PC-3 (cell line): ENCODE measurements around the gene PEX14. TPM values are rescaled to one million over a fixed set of nuclear protein-coding genes. Genes with fewer than 3 reads are reported as not detected.
A peak's percentile ranks its signal among the peaks of the same experiment; 100 is the strongest.

ENCODE experiments used
- ATAC-seq: fragments of 200-7000 bp; cut with Tn5 transposase; 2 replicates; pipeline ENCODE4 v1.9.1; 2020; ENCODE audit warnings: mild to moderate bottlenecking, moderate library complexity
- BruUV-seq: library from RNA; stranded (reverse); fragments of 400-500 nt; replicated peaks from 2 replicates; lab custom pipeline; 2021; lab: Mats Ljungman, UMichigan
- CTCF ChIA-PET: fragments of 300-600 bp; sonication (Branson Sonifier 250); formaldehyde crosslinking; loops from one replicate; lab custom pipeline; 2022; ENCODE audit warnings: antibody characterized with exemption; lab: Charles Lee
- POLR2A ChIA-PET: fragments of 300-600 bp; sonication (Branson Sonifier 250); formaldehyde crosslinking; loops from one replicate; lab custom pipeline; 2022; ENCODE audit warnings: antibody characterized with exemption; ENCODE audit not compliant: unreplicated experiment; lab: Charles Lee
- DNase-seq: peaks from one replicate; pipeline ENCODE4 v3.0.0-alpha.2; 2015
- H2AFZ ChIP-seq: fragments of 300-600 bp; sonication (generic); 2 replicates; pipeline ENCODE4 v1.6.0; 2016; ENCODE audit warnings: antibody characterized with exemption, low read length
- H3F3A ChIP-seq: fragments of 300-600 bp; sonication (generic); one replicate; pipeline ENCODE4 v1.6.0; 2017; ENCODE audit warnings: antibody characterized with exemption, low read length, control low read depth, mild to moderate bottlenecking; ENCODE audit not compliant: unreplicated experiment
- H3K27ac ChIP-seq: fragments of 300-600 bp; sonication (generic); 2 replicates; pipeline ENCODE4 v1.5.1; 2016; ENCODE audit warnings: mild to moderate bottlenecking, low read length
- H3K27me3 ChIP-seq: fragments of 300-600 bp; sonication (generic); 2 replicates; pipeline ENCODE4 v1.6.1; 2016; ENCODE audit warnings: low read length, mixed read lengths
- H3K36me3 ChIP-seq: fragments of 300-600 bp; sonication (generic); 2 replicates; pipeline ENCODE4 v1.6.1; 2016; ENCODE audit warnings: low read depth, mixed run types, low read length, mixed read lengths
- H3K4me1 ChIP-seq: fragments of 300-600 bp; sonication (generic); 2 replicates; pipeline ENCODE4 v1.5.1; 2016; ENCODE audit warnings: low read length; ENCODE audit not compliant: insufficient read depth
- H3K4me2 ChIP-seq: fragments of 300-600 bp; sonication (generic); 2 replicates; pipeline ENCODE4 v1.6.0; 2016; ENCODE audit warnings: low read length
- H3K4me3 ChIP-seq: fragments of 300-600 bp; sonication (generic); 2 replicates; pipeline ENCODE4 v1.5.1; 2016; ENCODE audit warnings: mild to moderate bottlenecking, low read length, mixed read lengths
- H3K79me2 ChIP-seq: fragments of 300-600 bp; sonication (generic); 2 replicates; pipeline ENCODE4 v1.6.1; 2017; ENCODE audit warnings: low read length, mixed read lengths
- H3K9ac ChIP-seq: fragments of 300-600 bp; sonication (generic); 2 replicates; pipeline ENCODE4 v1.6.0; 2016; ENCODE audit warnings: mild to moderate bottlenecking, low read length
- H3K9me2 ChIP-seq: fragments of 300-600 bp; sonication (generic); replicated peaks from 2 replicates; pipeline ENCODE4 v1.6.1; 2016; ENCODE audit warnings: mixed run types, low read length, mixed read lengths
- H3K9me3 ChIP-seq: fragments of 300-600 bp; sonication (generic); 2 replicates; pipeline ENCODE4 v1.6.1; 2016; ENCODE audit warnings: low read length, mixed read lengths
- H4K20me1 ChIP-seq: fragments of 300-600 bp; sonication (generic); 2 replicates; pipeline ENCODE4 v1.6.1; 2016; ENCODE audit warnings: low read length, mixed read lengths
- EZH2 ChIP-seq: fragments of 300-600 bp; sonication (generic); IDR thresholded peaks from one replicate; pipeline ENCODE4 v1.6.1; 2017; ENCODE audit warnings: antibody characterized with exemption, mild to moderate bottlenecking, low read length; ENCODE audit not compliant: unreplicated experiment
- EZH2phosphoT487 ChIP-seq: fragments of 300-600 bp; sonication (generic); IDR thresholded peaks from 2 replicates; pipeline ENCODE4 v1.6.1; 2018; ENCODE audit warnings: mild to moderate bottlenecking, antibody characterized with exemption, low read length, borderline replicate concordance
- intact Hi-C: fragments of 100-400 bp; cut with micrococcal nuclease; formaldehyde crosslinking; loops from 2 replicates; pipeline ENCODE4 v1.9.0; 2023
- total RNA-seq: library from RNA; depleted of rRNA; stranded (reverse); fragments of >200 nt; gene quantifications from 2 replicates; pipeline ENCODE4 v1.2.3, GENCODE V29; 2014
- TF ChIP-seq, protein P1 (sequence below): fragments of 300-600 bp; sonication (generic); conservative IDR thresholded peaks from 2 replicates; pipeline ENCODE4 v1.5.1; 2017; ENCODE audit warnings: antibody characterized with exemption, low read depth, mild to moderate bottlenecking, low read length

PEX14 gene
- total RNA-seq, 1 experiment from 2014 or later = 24.9 TPM

DNA sequence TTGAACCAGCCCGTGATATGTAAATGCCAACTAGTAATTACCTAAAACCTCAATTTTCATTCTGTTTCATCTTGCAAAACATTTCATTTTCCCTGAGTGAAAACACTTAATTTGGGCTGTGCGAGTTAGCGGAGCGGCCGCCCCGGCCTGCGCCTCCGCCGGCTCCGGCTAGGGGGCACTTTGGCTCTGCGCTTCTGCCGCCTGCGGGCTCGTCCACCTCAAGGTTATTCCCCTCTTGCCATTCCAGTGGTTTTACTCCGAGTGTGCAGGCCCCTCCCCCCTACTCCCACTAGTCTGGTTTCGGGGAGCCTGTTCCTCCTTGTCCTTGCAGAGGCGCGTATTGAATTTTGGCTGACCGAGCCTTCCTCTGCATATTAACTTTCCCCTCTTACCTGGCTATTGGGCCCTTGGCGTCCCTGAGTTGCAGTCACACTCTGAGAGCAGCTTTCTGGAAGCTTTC, 55.6 kb downstream of the PEX14 start:
- no peaks in the 10 kb centered on the region for H3K36me3 ChIP-seq
- ATAC-seq = no peak
- no peak overlapping the region for H3K27ac ChIP-seq
- H3K4me3 ChIP-seq = no peak overlapping the region
- no peaks in the 10 kb centered on the region for H3F3A ChIP-seq
- no peaks in the 10 kb centered on the region for H3K27me3 ChIP-seq
- H3K79me2 ChIP-seq = peaks cover 56% of the 10 kb centered on the region
- H3K4me2 ChIP-seq = no peak overlapping the region
- H3K9me3 ChIP-seq = no peaks in the 10 kb centered on the region
- intact Hi-C loops = no loop called here
- ChIA-PET POLR2A (interaction anchor here (0.6 kb wide), 1 partner anchor 106 kb away, joined by 4 read pairs; no protein-coding TSS in a partner anchor), CTCF (no interaction called here)
- H4K20me1 ChIP-seq = no peaks in the 10 kb centered on the region
- BruUV-seq = no TSS peak
- TF ChIP-seq EZH2 = no peak
- no peak for TF ChIP-seq EZH2phosphoT487
- TF ChIP-seq, protein P1, sequence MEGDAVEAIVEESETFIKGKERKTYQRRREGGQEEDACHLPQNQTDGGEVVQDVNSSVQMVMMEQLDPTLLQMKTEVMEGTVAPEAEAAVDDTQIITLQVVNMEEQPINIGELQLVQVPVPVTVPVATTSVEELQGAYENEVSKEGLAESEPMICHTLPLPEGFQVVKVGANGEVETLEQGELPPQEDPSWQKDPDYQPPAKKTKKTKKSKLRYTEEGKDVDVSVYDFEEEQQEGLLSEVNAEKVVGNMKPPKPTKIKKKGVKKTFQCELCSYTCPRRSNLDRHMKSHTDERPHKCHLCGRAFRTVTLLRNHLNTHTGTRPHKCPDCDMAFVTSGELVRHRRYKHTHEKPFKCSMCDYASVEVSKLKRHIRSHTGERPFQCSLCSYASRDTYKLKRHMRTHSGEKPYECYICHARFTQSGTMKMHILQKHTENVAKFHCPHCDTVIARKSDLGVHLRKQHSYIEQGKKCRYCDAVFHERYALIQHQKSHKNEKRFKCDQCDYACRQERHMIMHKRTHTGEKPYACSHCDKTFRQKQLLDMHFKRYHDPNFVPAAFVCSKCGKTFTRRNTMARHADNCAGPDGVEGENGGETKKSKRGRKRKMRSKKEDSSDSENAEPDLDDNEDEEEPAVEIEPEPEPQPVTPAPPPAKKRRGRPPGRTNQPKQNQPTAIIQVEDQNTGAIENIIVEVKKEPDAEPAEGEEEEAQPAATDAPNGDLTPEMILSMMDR = peak; percentile 32; the same call in 1 of the 2 replicates
- H3K4me1 ChIP-seq = peaks cover 30% of the 10 kb centered on the region
- no peak overlapping the region for H3K9ac ChIP-seq
- DNase-seq = no peak
- no peak overlapping the region for H2AFZ ChIP-seq
- H3K9me2 ChIP-seq = no peaks in the 10 kb centered on the region

DNA sequence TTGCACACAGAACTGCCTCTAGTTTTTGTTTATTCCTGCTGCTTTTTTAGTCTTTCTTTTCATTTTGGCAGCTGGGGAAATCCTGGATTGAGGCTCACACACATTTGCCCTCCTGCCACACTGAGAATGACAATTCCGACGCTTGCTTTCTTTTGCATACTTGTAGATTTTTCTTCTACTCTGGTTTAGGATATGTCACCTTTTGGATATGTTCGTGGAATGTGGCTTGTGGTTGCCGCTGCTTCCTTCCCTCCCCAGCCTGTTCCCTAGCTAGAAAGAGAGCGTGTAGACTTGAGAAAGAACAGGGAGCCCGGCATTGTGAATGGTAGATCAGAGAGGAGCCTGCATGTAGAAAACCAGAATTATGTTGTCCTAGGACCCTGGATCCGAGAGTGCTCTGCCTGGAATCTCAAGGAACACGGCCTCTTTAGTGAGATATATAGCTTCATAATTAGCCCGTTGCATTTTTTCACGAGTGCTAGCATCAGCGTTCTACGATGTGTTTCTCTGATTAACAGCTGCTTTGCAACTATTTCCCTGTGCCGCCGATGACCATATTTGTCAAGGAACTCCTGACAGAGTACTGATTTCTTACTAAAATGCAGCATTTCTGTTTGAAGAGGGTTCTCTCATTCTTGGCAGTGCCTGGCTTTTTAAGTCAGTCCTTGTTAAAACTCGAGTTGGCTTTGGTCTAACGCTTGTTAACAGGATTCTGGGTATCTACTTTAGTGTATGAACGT, 56.2 kb downstream of the PEX14 start:
- H3K4me2 ChIP-seq = no peak overlapping the region
- H3K27me3 ChIP-seq = no peaks in the 10 kb centered on the region
- no peaks in the 10 kb centered on the region for H3K36me3 ChIP-seq
- ChIA-PET POLR2A (interaction anchor here (0.6 kb wide), 1 partner anchor 105 kb away, joined by 4 read pairs; no protein-coding TSS in a partner anchor), CTCF (no interaction called here)
- H4K20me1 ChIP-seq = no peaks in the 10 kb centered on the region
- no peak overlapping the region for H3K9ac ChIP-seq
- no peak overlapping the region for H3K4me3 ChIP-seq
- BruUV-seq = no TSS peak
- H3K4me1 ChIP-seq = peaks cover 30% of the 10 kb centered on the region
- H3K79me2 ChIP-seq = peaks cover 51% of the 10 kb centered on the region
- intact Hi-C loops = no loop called here
- H3K9me3 ChIP-seq = no peaks in the 10 kb centered on the region
- no peak overlapping the region for H2AFZ ChIP-seq
- TF ChIP-seq EZH2 = no peak
- no peak for TF ChIP-seq EZH2phosphoT487
- TF ChIP-seq, protein P1 = no peak
- no peaks in the 10 kb centered on the region for H3K9me2 ChIP-seq
- DNase-seq = no peak
- no peaks in the 10 kb centered on the region for H3F3A ChIP-seq
- no peak for ATAC-seq
- no peak overlapping the region for H3K27ac ChIP-seq

DNA sequence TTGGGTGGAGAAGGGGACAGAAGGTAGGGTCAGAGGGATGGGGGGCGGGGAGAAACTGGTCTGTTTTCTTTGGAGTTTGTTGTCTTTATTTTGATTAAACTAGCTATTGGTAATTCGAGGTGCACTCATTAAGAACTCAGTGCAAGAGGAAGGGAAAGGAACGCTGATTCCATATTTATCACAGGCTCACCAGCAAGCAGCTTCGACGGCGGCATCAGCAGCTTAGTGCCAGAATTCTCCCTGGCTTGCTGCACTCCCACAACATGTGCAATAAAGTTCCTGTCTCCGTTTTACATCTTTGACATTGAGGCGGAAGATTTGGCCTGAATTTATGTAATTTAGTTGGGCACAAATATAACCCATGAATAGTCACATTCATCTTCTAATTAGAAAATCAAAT, 57.6 kb downstream of the PEX14 start:
- Histone ChIP-seq H3K79me2 (peaks cover 45% of the 10 kb centered on the region), H3K36me3 (peaks cover 5% of the 10 kb centered on the region; the same call in 1 of the 2 replicates), H3K27me3 (no peaks in the 10 kb centered on the region), H3K9me2 (no peaks in the 10 kb centered on the region), H2AFZ (no peak overlapping the region), H3F3A (no peaks in the 10 kb centered on the region), H4K20me1 (no peaks in the 10 kb centered on the region), H3K4me1 (peaks cover 30% of the 10 kb centered on the region), H3K9ac (no peak overlapping the region), H3K4me3 (no peak overlapping the region), H3K4me2 (no peak overlapping the region), H3K9me3 (no peaks in the 10 kb centered on the region), H3K27ac (no peak overlapping the region)
- ChIA-PET POLR2A (no interaction called here), CTCF (no interaction called here)
- intact Hi-C loops = no loop called here
- no TSS peak for BruUV-seq
- no peak for ATAC-seq
- DNase-seq = no peak
- TF ChIP-seq EZH2 (no peak), EZH2phosphoT487 (no peak)
- TF ChIP-seq, protein P1 = no peak
